PC-3 (cell line): ENCODE data around the gene L3MBTL1. TPM values are rescaled to one million over a fixed set of nuclear protein-coding genes. Genes with fewer than 3 reads are reported as not detected.
A peak's percentile ranks its signal among the peaks of the same experiment; 100 is the strongest.

Source experiments
- ATAC-seq: fragments of 200-7000 bp; cut with Tn5 transposase; 2 replicates; pipeline ENCODE4 v1.9.1; 2020; ENCODE audit warnings: mild to moderate bottlenecking, moderate library complexity
- BruUV-seq: library from RNA; stranded (reverse); fragments of 400-500 nt; replicated peaks from 2 replicates; lab custom pipeline; 2021; lab: Mats Ljungman, UMichigan
- CTCF ChIA-PET: fragments of 300-600 bp; sonication (Branson Sonifier 250); formaldehyde crosslinking; loops from one replicate; lab custom pipeline; 2022; ENCODE audit warnings: antibody characterized with exemption; lab: Charles Lee
- POLR2A ChIA-PET: fragments of 300-600 bp; sonication (Branson Sonifier 250); formaldehyde crosslinking; loops from one replicate; lab custom pipeline; 2022; ENCODE audit warnings: antibody characterized with exemption; ENCODE audit not compliant: unreplicated experiment; lab: Charles Lee
- DNase-seq: peaks from one replicate; pipeline ENCODE4 v3.0.0-alpha.2; 2015
- H2AFZ ChIP-seq: fragments of 300-600 bp; sonication (generic); 2 replicates; pipeline ENCODE4 v1.6.0; 2016; ENCODE audit warnings: antibody characterized with exemption, low read length
- H3F3A ChIP-seq: fragments of 300-600 bp; sonication (generic); one replicate; pipeline ENCODE4 v1.6.0; 2017; ENCODE audit warnings: antibody characterized with exemption, low read length, control low read depth, mild to moderate bottlenecking; ENCODE audit not compliant: unreplicated experiment
- H3K27ac ChIP-seq: fragments of 300-600 bp; sonication (generic); 2 replicates; pipeline ENCODE4 v1.5.1; 2016; ENCODE audit warnings: mild to moderate bottlenecking, low read length
- H3K27me3 ChIP-seq: fragments of 300-600 bp; sonication (generic); 2 replicates; pipeline ENCODE4 v1.6.1; 2016; ENCODE audit warnings: low read length, mixed read lengths
- H3K36me3 ChIP-seq: fragments of 300-600 bp; sonication (generic); 2 replicates; pipeline ENCODE4 v1.6.1; 2016; ENCODE audit warnings: low read depth, mixed run types, low read length, mixed read lengths
- H3K4me1 ChIP-seq: fragments of 300-600 bp; sonication (generic); 2 replicates; pipeline ENCODE4 v1.5.1; 2016; ENCODE audit warnings: low read length; ENCODE audit not compliant: insufficient read depth
- H3K4me2 ChIP-seq: fragments of 300-600 bp; sonication (generic); 2 replicates; pipeline ENCODE4 v1.6.0; 2016; ENCODE audit warnings: low read length
- H3K4me3 ChIP-seq: fragments of 300-600 bp; sonication (generic); 2 replicates; pipeline ENCODE4 v1.5.1; 2016; ENCODE audit warnings: mild to moderate bottlenecking, low read length, mixed read lengths
- H3K79me2 ChIP-seq: fragments of 300-600 bp; sonication (generic); 2 replicates; pipeline ENCODE4 v1.6.1; 2017; ENCODE audit warnings: low read length, mixed read lengths
- H3K9ac ChIP-seq: fragments of 300-600 bp; sonication (generic); 2 replicates; pipeline ENCODE4 v1.6.0; 2016; ENCODE audit warnings: mild to moderate bottlenecking, low read length
- H3K9me2 ChIP-seq: fragments of 300-600 bp; sonication (generic); replicated peaks from 2 replicates; pipeline ENCODE4 v1.6.1; 2016; ENCODE audit warnings: mixed run types, low read length, mixed read lengths
- H3K9me3 ChIP-seq: fragments of 300-600 bp; sonication (generic); 2 replicates; pipeline ENCODE4 v1.6.1; 2016; ENCODE audit warnings: low read length, mixed read lengths
- H4K20me1 ChIP-seq: fragments of 300-600 bp; sonication (generic); 2 replicates; pipeline ENCODE4 v1.6.1; 2016; ENCODE audit warnings: low read length, mixed read lengths
- EZH2 ChIP-seq: fragments of 300-600 bp; sonication (generic); IDR thresholded peaks from one replicate; pipeline ENCODE4 v1.6.1; 2017; ENCODE audit warnings: antibody characterized with exemption, mild to moderate bottlenecking, low read length; ENCODE audit not compliant: unreplicated experiment
- EZH2phosphoT487 ChIP-seq: fragments of 300-600 bp; sonication (generic); IDR thresholded peaks from 2 replicates; pipeline ENCODE4 v1.6.1; 2018; ENCODE audit warnings: mild to moderate bottlenecking, antibody characterized with exemption, low read length, borderline replicate concordance
- intact Hi-C: fragments of 100-400 bp; cut with micrococcal nuclease; formaldehyde crosslinking; loops from 2 replicates; pipeline ENCODE4 v1.9.0; 2023
- total RNA-seq: library from RNA; depleted of rRNA; stranded (reverse); fragments of >200 nt; gene quantifications from 2 replicates; pipeline ENCODE4 v1.2.3, GENCODE V29; 2014
- TF ChIP-seq, protein P1 (sequence below): fragments of 300-600 bp; sonication (generic); conservative IDR thresholded peaks from 2 replicates; pipeline ENCODE4 v1.5.1; 2017; ENCODE audit warnings: antibody characterized with exemption, low read depth, mild to moderate bottlenecking, low read length

L3MBTL1 gene
- total RNA-seq, 1 experiment from 2014 or later: 9.9 TPM

- H3K9ac ChIP-seq: no peak overlapping the region
- ATAC-seq: no peak
- H3K4me3 ChIP-seq: no peak overlapping the region
- no peak overlapping the region for H3K4me2 ChIP-seq
- peaks cover 18% of the 10 kb centered on the region for H3K4me1 ChIP-seq
- no peaks in the 10 kb centered on the region for H3F3A ChIP-seq
- no peak for DNase-seq
- no peak overlapping the region for H2AFZ ChIP-seq
- H3K27ac ChIP-seq: no peak overlapping the region
- no peaks in the 10 kb centered on the region for H3K9me3 ChIP-seq
- no peaks in the 10 kb centered on the region for H3K36me3 ChIP-seq
- ChIA-PET CTCF (no interaction called here), POLR2A (no interaction called here)
- TF ChIP-seq, protein P1, sequence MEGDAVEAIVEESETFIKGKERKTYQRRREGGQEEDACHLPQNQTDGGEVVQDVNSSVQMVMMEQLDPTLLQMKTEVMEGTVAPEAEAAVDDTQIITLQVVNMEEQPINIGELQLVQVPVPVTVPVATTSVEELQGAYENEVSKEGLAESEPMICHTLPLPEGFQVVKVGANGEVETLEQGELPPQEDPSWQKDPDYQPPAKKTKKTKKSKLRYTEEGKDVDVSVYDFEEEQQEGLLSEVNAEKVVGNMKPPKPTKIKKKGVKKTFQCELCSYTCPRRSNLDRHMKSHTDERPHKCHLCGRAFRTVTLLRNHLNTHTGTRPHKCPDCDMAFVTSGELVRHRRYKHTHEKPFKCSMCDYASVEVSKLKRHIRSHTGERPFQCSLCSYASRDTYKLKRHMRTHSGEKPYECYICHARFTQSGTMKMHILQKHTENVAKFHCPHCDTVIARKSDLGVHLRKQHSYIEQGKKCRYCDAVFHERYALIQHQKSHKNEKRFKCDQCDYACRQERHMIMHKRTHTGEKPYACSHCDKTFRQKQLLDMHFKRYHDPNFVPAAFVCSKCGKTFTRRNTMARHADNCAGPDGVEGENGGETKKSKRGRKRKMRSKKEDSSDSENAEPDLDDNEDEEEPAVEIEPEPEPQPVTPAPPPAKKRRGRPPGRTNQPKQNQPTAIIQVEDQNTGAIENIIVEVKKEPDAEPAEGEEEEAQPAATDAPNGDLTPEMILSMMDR: no peak
- TF ChIP-seq EZH2 (no peak), EZH2phosphoT487 (no peak)
- H3K27me3 ChIP-seq: no peaks in the 10 kb centered on the region
- no peaks in the 10 kb centered on the region for H3K9me2 ChIP-seq
- intact Hi-C loops: no loop called here
- no TSS peak for BruUV-seq
- no peaks in the 10 kb centered on the region for H3K79me2 ChIP-seq
- H4K20me1 ChIP-seq: no peaks in the 10 kb centered on the region
Observed at GRCh38 chr20:43554369-43554768, 46.9 kb downstream of the L3MBTL1 start.

DNA sequence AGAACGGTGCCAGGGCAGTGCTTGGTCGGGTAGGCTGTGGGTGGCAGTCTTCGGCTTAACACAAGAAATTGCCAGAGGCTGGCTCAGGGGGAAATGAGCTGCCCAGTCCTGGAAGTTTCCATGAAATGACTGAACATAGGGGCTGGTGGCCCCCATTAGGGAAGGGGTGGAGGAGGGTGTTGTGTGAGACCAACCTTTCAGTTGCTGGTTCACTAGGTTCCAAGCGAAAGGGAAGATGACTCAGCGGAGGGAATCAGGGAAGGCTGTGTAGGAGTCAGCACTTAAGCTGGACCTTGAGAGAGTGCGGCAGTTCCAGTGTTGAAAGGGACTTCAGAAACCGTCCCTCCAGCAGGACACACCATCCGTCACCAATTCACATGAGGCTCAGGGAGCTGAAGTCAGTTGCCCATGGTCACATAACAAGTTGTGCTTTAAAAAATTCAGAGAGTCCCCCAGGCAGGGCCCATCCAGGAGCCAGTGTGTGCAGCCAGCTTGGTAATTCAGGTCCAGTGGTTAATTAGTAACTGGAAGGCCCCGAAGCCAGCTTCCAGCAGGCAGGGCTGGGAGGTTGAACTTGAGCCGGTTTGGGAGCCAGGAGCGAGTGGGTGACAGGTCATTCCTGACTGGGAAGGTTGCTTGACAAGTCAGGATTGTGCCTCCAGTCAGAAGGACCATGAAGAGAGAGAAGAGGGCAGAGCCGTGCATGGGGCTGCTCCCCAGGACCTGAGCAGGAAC is 51.1 kb downstream of the L3MBTL1 start, which contains the start of gene SGK2:
Gene SGK2, plus strand, starts transcription at position 616 of the 735 bp plus-strand sequence. CDS start 7,469 bp downstream, outside the sequence.
- peak within 1 kb of the TSS; percentile 82 for H3K27ac ChIP-seq
- H3K9me2 ChIP-seq: no peaks in the 10 kb centered on the region
- peak within 1 kb of the TSS; percentile 71 for H2AFZ ChIP-seq
- no TSS peak for BruUV-seq
- no peaks in the 10 kb centered on the region for H3K9me3 ChIP-seq
- peak within 1 kb of the TSS; percentile 73 for H3K4me2 ChIP-seq
- intact Hi-C loops: no loop called here
- ATAC-seq: peak; percentile 82
- H3F3A ChIP-seq: no peaks in the 10 kb centered on the region
- peaks cover 20% of the 10 kb centered on the region for H3K4me1 ChIP-seq
- DNase-seq: peak; percentile 76
- peak within 1 kb of the TSS; percentile 20; the same call in 1 of the 2 replicates for H3K4me3 ChIP-seq
- H3K9ac ChIP-seq: peak within 1 kb of the TSS; percentile 31
- TF ChIP-seq, protein P1: no peak
- H4K20me1 ChIP-seq: no peaks in the 10 kb centered on the region
- H3K79me2 ChIP-seq: no peaks in the 10 kb centered on the region
- no peaks in the 10 kb centered on the region for H3K36me3 ChIP-seq
- CTCF ChIA-PET: no interaction called here
- POLR2A ChIA-PET: interaction anchor here (0.7 kb wide), 1 partner anchor 522 kb away, joined by 4 read pairs; no protein-coding TSS in a partner anchor
- no peaks in the 10 kb centered on the region for H3K27me3 ChIP-seq
